GM12878 (cell line): ENCODE measurements around the gene RHBDF2.

Experiments
- CREB1 ChIP-seq: IDR thresholded peaks from 2 replicates; pipeline ENCODE4 v1.6.1; 2012; ENCODE audit warnings: low read depth, mild to moderate bottlenecking, inconsistent platforms
- CTCF ChIP-seq, 3 experiments: IDR thresholded peaks in 2 of 3; conservative IDR thresholded peaks in 1 of 3; 2 replicates each; pipeline ENCODE4 v1.5.1; 2011; ENCODE audit warnings: low read depth in 3 of 3, low read length in 3 of 3, mild to moderate bottlenecking in 3 of 3, control low read depth in 2 of 3, moderate library complexity in 2 of 3, inconsistent platforms in 1 of 3, mixed read lengths in 1 of 3; ENCODE audit not compliant: control insufficient read depth in 2 of 3, insufficient read depth in 1 of 3; ENCODE audit errors: extremely low read depth in 1 of 3
- EP300 ChIP-seq, 2 experiments: fragments of 150-350 bp in 1 of 2; IDR thresholded peaks; 2 replicates each; pipeline ENCODE4 v1.6.1; 2011 to 2012; ENCODE audit warnings: low read depth in 2 of 2, low read length in 2 of 2, borderline replicate concordance in 1 of 2, improper control_type of control experiment in 1 of 2, inconsistent platforms in 1 of 2; ENCODE audit not compliant: control insufficient read depth in 1 of 2

DNA sequence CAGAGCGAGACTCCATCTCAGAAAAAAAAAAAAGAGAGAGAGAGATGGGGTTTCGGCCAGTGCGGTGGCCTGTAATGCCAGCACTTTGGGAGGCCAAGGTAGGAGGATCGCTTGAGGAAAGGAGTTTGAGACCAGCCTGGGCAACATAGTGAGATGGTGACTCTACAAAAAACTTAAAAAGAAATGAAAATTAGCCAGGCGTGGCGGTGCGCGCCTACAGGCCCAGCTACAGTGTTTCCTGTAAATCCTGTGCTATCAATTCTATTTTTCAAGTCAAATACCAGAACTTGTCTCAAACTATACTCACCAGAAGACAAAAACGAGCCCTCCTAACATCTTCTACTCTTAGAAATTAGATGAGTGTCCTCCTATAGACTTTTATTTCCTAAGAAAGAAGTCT, 67.5 kb downstream of the RHBDF2 start:
- TF ChIP-seq CTCF (IDR thresholded peaks at IDR 0.05 in 2 of 3, conservative IDR thresholded peaks at IDR 0.05 in 1 of 3; ENCODE audit: control insufficient read depth in 2 of 3, extremely low read depth in 1 of 3, insufficient read depth in 1 of 3, low read depth in 3 of 3, low read length in 3 of 3) (no peak), EP300 (IDR thresholded peaks at IDR 0.05; ENCODE audit: borderline replicate concordance in 1 of 2, control insufficient read depth in 1 of 2, low read depth in 2 of 2, low read length in 2 of 2) (no peak), CREB1 (no peak)
